Measurements from ENCODE around the gene RABGAP1. TPM values are rescaled to one million over a fixed set of nuclear protein-coding genes. Genes with fewer than 3 reads are reported as not detected.

Gene RABGAP1
- total RNA-seq, 1 donor from 2014 or later: 36.0 TPM

MicroRNA genes within 50 kb of the gene (microRNA counts, 767-probe panel; counts per million panel counts)
- microRNA hsa-miR-600: not detected

Other genes with a start within 250 kb of the RABGAP1 start
- gene OR1L4, start 217.0 kb upstream of the RABGAP1 start, total RNA-seq: not detected in 2 replicates
- gene OR1L6, start 198.7 kb upstream of the RABGAP1 start, total RNA-seq: not detected in 2 replicates
- not detected in 2 replicates for gene OR5C1, start 152.1 kb upstream of the RABGAP1 start, total RNA-seq
- not detected in 2 replicates for gene OR1K1, start 140.9 kb upstream of the RABGAP1 start, total RNA-seq
- gene PDCL, start 112.4 kb upstream of the RABGAP1 start, total RNA-seq: 15.1 and 17.6 TPM in 2 replicates
- gene RC3H2, start 35.7 kb upstream of the RABGAP1 start, total RNA-seq: 89.2 and 130 TPM in 2 replicates
- gene ZBTB6, start 27.7 kb upstream of the RABGAP1 start, total RNA-seq: 14.4 and 17.1 TPM in 2 replicates
- 3.8 and 7.0 TPM in 2 replicates for gene ZBTB26, start 9.5 kb upstream of the RABGAP1 start, total RNA-seq
- 0.42 TPM in 1 of 2 replicates, not detected in the other for gene GPR21, start 92.6 kb downstream of the RABGAP1 start, total RNA-seq